HEK293T (cell line): ENCODE measurements around the gene SMIM11.
"Not testable (repeated sequence)": the region's sequence is repeated elsewhere in the genome, so short reads cannot be mapped to it uniquely, and the experiment has no call there.

Experiments
- CTCF ChIA-PET: fragments of 350-600 bp; formaldehyde crosslinking; extraction: SDS; loops from one replicate; lab custom pipeline; 2021; ENCODE audit warnings: antibody characterized with exemption, inconsistent platforms; lab: Yijun Ruan, JAX
- POLR2A ChIA-PET: fragments of 350-600 bp; formaldehyde crosslinking; extraction: SDS; loops from one replicate; lab custom pipeline; 2020; ENCODE audit warnings: antibody characterized with exemption, inconsistent platforms; lab: Yijun Ruan, JAX
- DNase-seq: peaks from one replicate; pipeline ENCODE4 v3.0.0; 2012; ENCODE audit warnings: mixed read lengths; ENCODE audit errors: extremely low spot score
- ARNT ChIP-seq: fragments of 450-650 bp; IDR thresholded peaks from 2 replicates; pipeline ENCODE4 v1.6.1; 2017; ENCODE audit warnings: mild to moderate bottlenecking
- BHLHE40 ChIP-seq: fragments of 450-650 bp; IDR thresholded peaks from 2 replicates; pipeline ENCODE4 v1.6.1; 2016; ENCODE audit warnings: mild to moderate bottlenecking, moderate library complexity, borderline replicate concordance
- CTBP1 ChIP-seq: fragments of 450-650 bp; IDR thresholded peaks from 2 replicates; pipeline ENCODE4 v1.6.1; 2016; ENCODE audit warnings: borderline replicate concordance
- ELF4 ChIP-seq: fragments of 450-650 bp; IDR thresholded peaks from 2 replicates; pipeline ENCODE4 v1.6.1; 2017; ENCODE audit warnings: antibody characterized with exemption
- FOXA1 ChIP-seq: fragments of 450-650 bp; IDR thresholded peaks from 2 replicates; pipeline ENCODE4 v1.6.1; 2016; ENCODE audit warnings: mild to moderate bottlenecking
- FOXK2 ChIP-seq: fragments of 450-650 bp; IDR thresholded peaks from 2 replicates; pipeline ENCODE4 v1.6.1; 2016; ENCODE audit warnings: mild to moderate bottlenecking
- FOXM1 ChIP-seq: fragments of 450-650 bp; IDR thresholded peaks from 2 replicates; pipeline ENCODE4 v1.6.1; 2017; ENCODE audit warnings: mild to moderate bottlenecking, borderline replicate concordance
- HDGF ChIP-seq: fragments of 450-650 bp; IDR thresholded peaks from 2 replicates; pipeline ENCODE4 v1.6.1; 2017; ENCODE audit warnings: antibody characterized with exemption, borderline replicate concordance
- L3MBTL2 ChIP-seq: fragments of 450-650 bp; conservative IDR thresholded peaks from 2 replicates; pipeline ENCODE4 v1.6.1; 2016; ENCODE audit warnings: mild to moderate bottlenecking
- LEF1 ChIP-seq: fragments of 450-650 bp; IDR thresholded peaks from 2 replicates; pipeline ENCODE4 v1.6.1; 2017; ENCODE audit warnings: mild to moderate bottlenecking, borderline replicate concordance
- NFRKB ChIP-seq: fragments of 450-650 bp; IDR thresholded peaks from 2 replicates; pipeline ENCODE4 v1.6.1; 2016; ENCODE audit warnings: mild to moderate bottlenecking, moderate library complexity
- PKNOX1 ChIP-seq: fragments of 450-650 bp; IDR thresholded peaks from 2 replicates; pipeline ENCODE4 v1.6.1; 2016
- SP1 ChIP-seq: fragments of 450-650 bp; IDR thresholded peaks from 2 replicates; pipeline ENCODE4 v1.6.1; 2017
- SUZ12 ChIP-seq: fragments of 450-650 bp; IDR thresholded peaks from 2 replicates; pipeline ENCODE4 v1.6.1; 2016; ENCODE audit warnings: mild to moderate bottlenecking
- TARDBP ChIP-seq: fragments of 450-650 bp; IDR thresholded peaks from 2 replicates; pipeline ENCODE4 v1.6.1; 2016
- ZNF384 ChIP-seq: fragments of 450-650 bp; IDR thresholded peaks from 2 replicates; pipeline ENCODE4 v1.6.1; 2016

Gene SMIM11, protein sequence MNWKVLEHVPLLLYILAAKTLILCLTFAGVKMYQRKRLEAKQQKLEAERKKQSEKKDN

GRCh38 chr21:34374940-34375618 lies at the start of gene SMIM11:
Gene SMIM11 (plus strand): TSS chr21:34375507. CDS start chr21:34379505, 3,998 bp downstream.
- DNase-seq, CTCF ChIA-PET, POLR2A ChIA-PET: not testable (repeated sequence)

GRCh38 chr21:34330055-34330454 lies 45.3 kb upstream of the SMIM11 start:
- no peak for TF ChIP-seq ELF4
- ChIA-PET POLR2A (no interaction called here), CTCF (no interaction called here)
- DNase-seq = no peak

DNA sequence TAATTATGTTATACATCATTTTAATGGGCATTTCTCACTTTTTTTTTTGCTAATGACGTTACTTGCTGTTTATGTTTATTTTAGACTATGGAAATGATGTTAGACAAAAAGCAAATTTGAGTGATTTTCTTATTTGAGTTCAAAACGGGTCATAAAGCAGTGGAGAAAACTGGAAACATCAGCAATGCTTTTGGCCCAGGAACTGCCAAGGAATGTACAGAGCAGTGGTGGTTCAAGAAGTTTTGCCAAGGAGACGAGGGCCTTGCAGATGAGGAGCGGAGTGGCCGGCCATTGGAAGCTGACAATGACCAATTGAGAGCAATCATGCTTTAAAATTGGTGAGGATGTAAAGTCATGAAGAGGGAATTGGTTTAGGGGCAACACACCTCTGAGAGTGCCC lies 43.6 kb upstream of the SMIM11 start:
- no peak for DNase-seq
- TF ChIP-seq PKNOX1 = no peak
- CTCF ChIA-PET = no interaction called here
- POLR2A ChIA-PET = no interaction called here

DNA sequence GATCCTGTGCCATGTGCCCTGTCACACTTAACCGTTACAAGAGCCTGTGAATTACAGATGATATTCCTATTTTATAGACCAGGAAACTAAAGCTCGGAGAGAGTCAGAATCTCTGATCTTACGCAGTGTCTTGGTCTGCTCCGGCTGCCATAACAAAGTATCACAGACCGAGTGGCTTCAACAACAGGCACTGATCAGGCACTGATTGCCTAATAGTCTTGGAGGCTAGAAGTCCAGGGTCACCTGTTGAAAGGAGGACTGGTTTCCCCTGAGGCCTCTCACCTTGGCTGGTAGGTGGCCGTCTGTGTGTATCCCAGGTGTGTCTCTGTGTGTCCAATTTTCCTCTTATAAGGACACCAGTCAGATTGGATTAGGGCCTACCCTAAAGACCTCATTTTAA lies 43.0 kb upstream of the SMIM11 start:
- ChIA-PET POLR2A (no interaction called here), CTCF (no interaction called here)
- TF ChIP-seq NFRKB = no peak
- TF ChIP-seq CTBP1 = no peak
- TF ChIP-seq FOXA1 = no peak
- TF ChIP-seq L3MBTL2 = no peak
- no peak for TF ChIP-seq SP1
- TF ChIP-seq HDGF = no peak
- TF ChIP-seq ZNF384 = no peak
- no peak for TF ChIP-seq SUZ12
- TF ChIP-seq FOXM1 = no peak
- no peak for TF ChIP-seq LEF1
- TF ChIP-seq BHLHE40 = no peak
- no peak for TF ChIP-seq TARDBP
- TF ChIP-seq ARNT = no peak
- no peak for TF ChIP-seq ELF4
- TF ChIP-seq PKNOX1 = no peak
- DNase-seq = no peak

GRCh38 chr21:34333121-34333739 lies 42.1 kb upstream of the SMIM11 start:
- no peak for DNase-seq
- TF ChIP-seq ARNT = no peak
- TF ChIP-seq ZNF384 = no peak
- no peak for TF ChIP-seq CTBP1
- no peak for TF ChIP-seq LEF1
- no peak for TF ChIP-seq NFRKB
- TF ChIP-seq L3MBTL2 = no peak
- no peak for TF ChIP-seq PKNOX1
- no peak for TF ChIP-seq FOXA1
- no peak for TF ChIP-seq HDGF
- TF ChIP-seq ELF4 = no peak
- TF ChIP-seq TARDBP = no peak
- no peak for TF ChIP-seq FOXK2
- POLR2A ChIA-PET = no interaction called here
- CTCF ChIA-PET = interaction anchor here (1.3 kb wide), 1 partner anchor 14 kb away, joined by 4 read pairs; no protein-coding TSS in a partner anchor

DNA sequence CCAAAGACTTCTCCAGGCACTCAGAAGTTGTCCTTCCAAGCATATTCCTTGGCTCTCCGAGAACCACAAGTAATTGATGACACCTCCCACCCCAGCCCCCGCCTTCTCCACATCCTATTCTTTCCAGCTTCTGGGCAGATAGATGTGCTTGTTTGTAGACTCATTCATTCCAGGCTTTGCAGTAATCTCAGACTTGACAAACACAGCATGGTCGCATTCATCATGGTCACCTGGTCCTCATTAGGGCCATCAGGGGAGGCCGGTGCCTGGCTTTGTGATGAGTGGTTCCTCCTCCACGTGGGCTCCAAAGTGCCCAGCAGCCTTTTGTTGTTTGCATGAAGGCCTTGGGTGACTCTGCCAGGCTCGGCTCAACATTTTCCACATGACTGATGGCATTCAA lies 40.0 kb upstream of the SMIM11 start:
- DNase-seq = no peak
- ChIA-PET POLR2A (no interaction called here), CTCF (no interaction called here)
- no peak for TF ChIP-seq ZNF384
- no peak for TF ChIP-seq FOXA1
- TF ChIP-seq FOXM1 = no peak
- TF ChIP-seq L3MBTL2 = no peak
- TF ChIP-seq HDGF = no peak
- TF ChIP-seq ARNT = no peak
- no peak for TF ChIP-seq SUZ12
- no peak for TF ChIP-seq SP1
- no peak for TF ChIP-seq PKNOX1
- no peak for TF ChIP-seq NFRKB
- no peak for TF ChIP-seq ELF4
- TF ChIP-seq BHLHE40 = no peak
- TF ChIP-seq TARDBP = no peak
- TF ChIP-seq FOXK2 = no peak
- no peak for TF ChIP-seq LEF1
- no peak for TF ChIP-seq CTBP1
